HG02798 (cell line): ENCODE results near the gene GPATCH2L.

ENCODE experiments used
- ATAC-seq: cut with Tn5 transposase; IDR thresholded peaks from one replicate; pipeline ENCODE4 v1.9.1; 2021; ENCODE audit warnings: mild to moderate bottlenecking; ENCODE audit not compliant: unreplicated experiment, poor library complexity

The GPATCH2L gene

GRCh38 chr14:76195003-76195402, 43.3 kb downstream of the GPATCH2L start:
- ATAC-seq, result no peak

GRCh38 chr14:76196980-76197695, 45.4 kb downstream of the GPATCH2L start:
- no peak for ATAC-seq

- ATAC-seq, result no peak
Observed at GRCh38 chr14:76201162-76201561, 49.4 kb downstream of the GPATCH2L start.

- ATAC-seq, result peak; percentile 85
Observed at GRCh38 chr14:76203086-76204001, 51.6 kb downstream of the GPATCH2L start.

- no peak for ATAC-seq
Observed at GRCh38 chr14:76204461-76205230, 52.9 kb downstream of the GPATCH2L start.

GRCh38 chr14:76205708-76206107, 54.0 kb downstream of the GPATCH2L start:
- ATAC-seq, result peak; percentile 29

- no peak for ATAC-seq
Observed at GRCh38 chr14:76208340-76208739, 56.6 kb downstream of the GPATCH2L start.

- ATAC-seq, result no peak
Observed at GRCh38 chr14:76212242-76212641, 60.5 kb downstream of the GPATCH2L start.

GRCh38 chr14:76217179-76217578, 65.5 kb downstream of the GPATCH2L start:
- ATAC-seq, result no peak

GRCh38 chr14:76218662-76219061, 66.9 kb downstream of the GPATCH2L start:
- ATAC-seq, result no peak

- ATAC-seq, result no peak
Observed at GRCh38 chr14:76219873-76220272, 68.2 kb downstream of the GPATCH2L start.

GRCh38 chr14:76227450-76228050, 75.8 kb downstream of the GPATCH2L start:
- no peak for ATAC-seq

- no peak for ATAC-seq
Observed at GRCh38 chr14:76228138-76228537, 76.4 kb downstream of the GPATCH2L start.

GRCh38 chr14:76232800-76233199, 81.1 kb downstream of the GPATCH2L start:
- no peak for ATAC-seq

GRCh38 chr14:76235628-76236027, 83.9 kb downstream of the GPATCH2L start:
- ATAC-seq, result peak; percentile 9

GRCh38 chr14:76236172-76237130, 84.7 kb downstream of the GPATCH2L start:
- peak; percentile 81 for ATAC-seq

- no peak for ATAC-seq
Observed at GRCh38 chr14:76237349-76237990, 85.7 kb downstream of the GPATCH2L start.

GRCh38 chr14:76245097-76245496, 93.4 kb downstream of the GPATCH2L start:
- no peak for ATAC-seq

GRCh38 chr14:76250302-76250701, 98.6 kb downstream of the GPATCH2L start:
- no peak for ATAC-seq
